Activated T-helper 2 cell treated with anti-CD3 and anti-CD28 coated beads, Interferon-gamma antibody, Interleukin-2, Interleukin-4, amounts not matched to agents 10 μg/mL and 5 μg/mL and 100 μg/mL, durations not matched to agents 14 hours and 24 hours and 36 hours (primary cell): ENCODE results near the gene APOBEC3G. TPM values are rescaled to one million over a fixed set of nuclear protein-coding genes. Genes with fewer than 3 reads are reported as not detected.

ENCODE experiments used
- DNase-seq: peaks from one replicate; pipeline ENCODE4 v3.0.0; 2021; ENCODE audit warnings: low spot score
- H3K27ac Mint-ChIP-seq: one replicate; pipeline ENCODE4 v1.8.0; 2021; ENCODE audit warnings: mixed read lengths
- H3K27me3 Mint-ChIP-seq: one replicate; pipeline ENCODE4 v1.8.0; 2021; ENCODE audit warnings: low read depth, mixed read lengths
- H3K36me3 Mint-ChIP-seq: one replicate; pipeline ENCODE4 v1.8.0; 2021; ENCODE audit warnings: low read depth, mixed read lengths
- H3K4me1 Mint-ChIP-seq: one replicate; pipeline ENCODE4 v1.8.0; 2021; ENCODE audit warnings: low read depth, mixed read lengths
- H3K4me3 Mint-ChIP-seq: one replicate; pipeline ENCODE4 v1.8.0; 2021; ENCODE audit warnings: low read depth, mild to moderate bottlenecking, moderate library complexity, mixed read lengths
- H3K9me3 Mint-ChIP-seq: one replicate; pipeline ENCODE4 v1.8.0; 2021; ENCODE audit warnings: mixed read lengths
- intact Hi-C: fragments of 100-400 bp; cut with micrococcal nuclease; formaldehyde crosslinking; loops from one replicate; pipeline ENCODE4 v1.15.1; 2023
- total RNA-seq: library from RNA; stranded (reverse); gene quantifications from 2 replicates; pipeline ENCODE4 v1.2.3, GENCODE V29; 2022

Gene APOBEC3G
- total RNA-seq, 1 donor from 2014 or later, result 63.7 TPM

DNA sequence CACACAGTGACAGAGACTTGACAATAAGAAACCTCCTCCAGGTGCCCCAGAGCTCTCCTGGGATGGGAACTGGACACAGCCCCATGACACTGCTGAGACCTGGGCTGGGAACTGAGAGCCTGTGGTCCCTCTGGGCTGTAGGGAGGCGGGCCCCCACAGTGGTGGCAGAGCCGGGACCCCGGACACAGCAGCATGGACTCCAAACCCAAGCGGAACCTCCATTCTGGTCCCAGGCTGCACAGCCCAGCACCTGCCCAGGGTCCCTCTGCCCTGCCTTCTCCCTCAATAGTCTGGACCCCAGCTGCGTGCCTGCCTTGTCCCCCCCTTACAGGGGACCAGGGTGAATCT, 11.6 kb downstream of the APOBEC3G start:
- DNase-seq, result no peak
- Mint-ChIP-seq H3K36me3 (peaks cover 15% of the 10 kb centered on the region), H3K4me1 (peaks cover 61% of the 10 kb centered on the region), H3K27ac (peak overlapping the region; percentile 36), H3K4me3 (no peak overlapping the region), H3K27me3 (no peaks in the 10 kb centered on the region), H3K9me3 (no peaks in the 10 kb centered on the region)
- intact Hi-C loops, result loop anchor here (5.0 kb wide), 1 partner anchor 46 kb away; the partner anchor contains the start of gene APOBEC3F

DNA sequence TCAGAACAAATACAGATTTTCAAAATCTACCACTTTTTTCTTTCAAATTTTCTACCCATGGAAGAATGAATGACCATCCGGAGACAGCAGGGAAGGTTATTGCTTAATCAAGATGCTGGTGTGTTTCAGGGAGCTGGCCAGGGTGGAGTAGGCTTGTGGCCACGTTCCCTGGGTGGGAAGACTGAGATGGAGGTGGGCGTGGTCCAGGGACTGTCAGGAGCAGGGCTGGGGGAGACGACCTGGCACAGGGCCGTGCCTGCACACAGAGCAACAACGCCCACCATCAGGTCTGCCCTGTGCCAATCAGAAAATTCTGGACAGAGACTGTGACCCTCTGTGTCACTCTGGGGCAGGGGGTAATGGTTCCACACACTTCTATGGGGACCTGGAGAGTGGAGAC, 12.9 kb downstream of the APOBEC3G start:
- no peak for DNase-seq

DNA sequence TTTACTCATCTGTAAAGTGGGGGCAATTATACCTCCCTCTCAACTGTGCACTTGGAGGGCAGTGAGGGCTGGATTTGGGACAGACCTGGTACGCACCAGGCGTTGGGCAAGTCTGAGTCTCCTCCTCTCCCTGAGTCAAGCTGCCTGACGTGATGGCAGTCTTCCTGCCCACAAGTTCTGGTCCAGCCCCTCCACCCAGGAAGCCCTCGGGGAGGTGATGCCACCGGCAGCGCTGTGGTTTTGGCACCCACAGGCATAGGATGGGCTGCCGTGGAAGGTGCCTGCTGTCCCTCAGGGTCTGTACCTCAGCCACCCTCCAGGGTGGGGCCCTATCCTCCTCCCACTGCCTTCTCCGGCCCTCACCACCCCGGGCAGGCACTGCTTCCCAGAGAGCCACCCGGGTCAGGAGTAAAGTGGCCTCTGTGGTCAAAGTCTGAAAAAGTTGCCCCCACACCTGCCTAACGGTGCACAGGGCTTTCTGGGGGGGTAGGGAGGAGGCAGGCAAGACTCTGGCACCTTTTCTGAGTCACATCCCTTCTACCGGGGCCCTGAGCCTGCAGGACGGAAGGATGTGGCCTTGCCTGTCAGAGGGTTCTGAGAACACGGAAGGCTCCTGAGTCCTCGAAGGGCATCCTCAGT, 13.5 kb downstream of the APOBEC3G start:
- Mint-ChIP-seq H3K27me3 (no peaks in the 10 kb centered on the region), H3K4me1 (peaks cover 72% of the 10 kb centered on the region), H3K36me3 (peaks cover 10% of the 10 kb centered on the region), H3K9me3 (no peaks in the 10 kb centered on the region), H3K27ac (peak overlapping the region; percentile 98), H3K4me3 (peak overlapping the region; percentile 56)
- intact Hi-C loops, result loop anchor here (1.0 to 10.0 kb wide), 5 partner anchors 9 to 336 kb away; partner anchors contain the start of genes APOBEC3C, APOBEC3G and SUN2
- DNase-seq, result peak; percentile 81

More for the DNA sequence above, 12.9 kb downstream of the APOBEC3G start:
- Mint-ChIP-seq H3K9me3 (no peaks in the 10 kb centered on the region), H3K36me3 (peaks cover 14% of the 10 kb centered on the region), H3K4me1 (peaks cover 68% of the 10 kb centered on the region), H3K27me3 (no peaks in the 10 kb centered on the region), H3K27ac (peak overlapping the region; percentile 98), H3K4me3 (peak overlapping the region; percentile 56)
- intact Hi-C loops, result loop anchor here (1.0 to 10.0 kb wide), 6 partner anchors 9 to 335 kb away; partner anchors contain the start of genes APOBEC3C, APOBEC3F, APOBEC3G and SUN2

DNA sequence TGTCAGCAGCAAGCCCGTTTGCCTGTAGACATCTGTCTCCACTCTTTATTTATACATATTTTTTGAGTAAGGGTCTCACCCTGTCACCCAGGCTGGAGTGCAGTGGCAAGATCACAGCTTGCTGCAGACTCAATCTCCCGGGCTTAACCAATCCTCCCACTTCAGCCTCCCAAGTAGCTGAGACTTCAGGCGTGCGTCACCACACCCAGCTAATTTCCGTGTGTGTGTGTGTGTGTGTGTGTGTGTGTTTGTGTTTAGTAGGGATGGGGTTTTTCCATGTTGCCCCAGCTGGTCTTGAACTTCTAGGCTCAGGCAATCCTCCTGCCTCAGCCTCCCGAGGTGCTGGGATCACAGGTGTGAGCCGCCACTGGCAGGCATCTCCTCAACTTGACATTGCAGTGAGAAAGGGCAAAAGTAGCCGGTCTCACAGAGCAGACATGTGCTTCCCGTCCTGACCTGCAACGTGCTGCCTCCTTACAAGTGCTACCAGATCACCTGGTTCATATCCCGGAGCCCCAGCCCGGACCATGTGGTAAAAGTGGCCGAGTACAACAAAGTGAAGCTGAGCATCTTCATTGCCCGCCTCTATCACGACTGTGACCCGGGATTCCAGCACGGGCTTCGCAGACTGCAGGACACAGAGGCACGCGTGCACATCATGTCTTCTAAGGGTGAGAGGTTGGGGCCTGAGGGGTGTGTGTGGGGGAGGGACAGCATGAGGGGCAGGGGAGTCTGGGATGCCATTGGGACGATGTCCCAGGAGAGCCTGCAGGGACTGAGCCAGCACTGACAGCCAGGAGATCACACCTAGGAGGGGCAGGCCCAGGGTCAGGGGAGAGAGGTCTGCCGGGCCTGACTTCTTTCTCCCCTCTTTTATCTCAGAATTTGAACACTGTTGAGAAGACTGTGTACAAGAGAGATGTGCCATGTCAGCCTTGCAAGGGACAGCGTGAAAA, 14.3 kb downstream of the APOBEC3G start:
- no peak for DNase-seq
- Mint-ChIP-seq H3K27ac (peak overlapping the region; percentile 98), H3K9me3 (no peaks in the 10 kb centered on the region), H3K36me3 (peaks cover 6% of the 10 kb centered on the region), H3K27me3 (no peaks in the 10 kb centered on the region), H3K4me1 (peaks cover 77% of the 10 kb centered on the region), H3K4me3 (peak overlapping the region; percentile 56)
- intact Hi-C loops, result loop anchor here (2.0 to 10.0 kb wide), 4 partner anchors 15 to 337 kb away; partner anchors contain the start of genes APOBEC3C, APOBEC3G and SUN2

DNA sequence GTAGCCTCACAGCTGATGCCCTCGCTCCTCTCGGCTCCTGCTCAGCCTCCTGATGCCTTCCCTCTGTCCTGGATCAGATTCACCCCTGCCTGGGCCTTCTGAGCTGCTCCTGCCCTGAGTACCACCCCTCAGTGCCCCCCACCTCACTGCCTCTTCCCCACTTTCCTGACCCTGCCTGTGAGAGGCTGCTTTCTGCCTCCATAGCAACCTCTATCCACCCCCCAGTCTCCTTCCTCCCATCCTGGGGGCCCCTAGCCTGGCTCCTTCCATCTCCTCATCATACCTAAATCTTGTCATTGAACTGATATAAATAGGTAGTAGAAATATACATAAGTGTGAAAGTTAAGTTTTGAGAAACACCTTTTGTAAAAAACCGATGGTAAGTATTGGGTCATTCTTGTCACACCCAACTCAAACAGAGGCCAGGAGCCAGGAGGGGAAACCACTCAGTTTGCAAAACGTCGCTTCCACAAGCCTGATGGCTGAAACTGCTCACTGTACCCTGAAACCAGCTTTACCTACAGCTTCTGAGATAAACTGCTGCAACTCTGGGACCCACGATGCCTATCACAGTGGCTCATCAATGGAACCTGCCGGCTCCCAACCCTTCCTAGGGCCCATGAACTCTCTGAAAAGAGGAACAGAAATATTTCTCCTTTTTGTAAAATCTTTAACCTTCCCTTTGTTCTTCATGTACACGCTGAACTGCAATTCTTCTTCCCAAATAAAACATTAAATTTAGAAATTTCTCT, 15.2 kb downstream of the APOBEC3G start:
- no peak for DNase-seq
- H3K27ac Mint-ChIP-seq, result peak overlapping the region; percentile 98
- peaks cover under 1% of the 10 kb centered on the region for H3K36me3 Mint-ChIP-seq
- H3K4me1 Mint-ChIP-seq, result peaks cover 75% of the 10 kb centered on the region
- no peaks in the 10 kb centered on the region for H3K9me3 Mint-ChIP-seq
- no peaks in the 10 kb centered on the region for H3K27me3 Mint-ChIP-seq
- peak overlapping the region; percentile 30 for H3K4me3 Mint-ChIP-seq
- intact Hi-C loops, result loop anchor here (5.0 to 10.0 kb wide), 2 partner anchors 80 to 337 kb away; partner anchors contain the start of genes APOBEC3C and SUN2

DNA sequence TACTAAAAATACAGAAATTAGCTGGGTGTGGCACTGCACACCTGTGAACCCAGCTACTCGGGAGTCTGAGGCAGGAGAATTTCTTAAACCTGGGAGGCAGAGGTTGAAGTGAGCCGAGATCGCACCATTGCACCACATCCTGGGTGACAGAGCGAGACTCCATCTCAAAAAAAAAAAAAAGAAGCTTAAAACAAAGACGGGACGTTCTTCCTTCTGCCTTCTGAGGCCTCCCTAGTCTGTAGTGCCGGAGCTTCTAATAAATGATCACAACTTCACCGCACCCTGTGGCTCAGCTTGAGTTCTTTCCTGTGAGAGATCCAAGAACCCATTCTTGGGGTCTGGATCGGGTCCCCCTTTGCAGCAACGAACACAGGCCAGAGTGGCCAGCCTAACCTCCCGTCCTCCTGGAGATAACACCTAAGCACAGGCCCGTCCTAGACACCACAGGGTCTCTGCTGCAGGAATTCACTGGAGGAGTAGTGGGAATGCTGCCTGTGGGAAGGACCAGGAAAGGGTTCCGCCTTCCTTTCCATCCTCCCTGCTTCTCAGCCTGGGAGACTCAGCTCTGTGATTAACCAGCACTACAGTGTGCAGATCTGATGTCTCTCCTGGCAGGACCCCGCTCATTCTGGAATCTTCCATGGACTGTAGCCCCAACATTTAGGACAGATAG, 17.8 kb downstream of the APOBEC3G start:
- Mint-ChIP-seq H3K4me3 (no peak overlapping the region), H3K36me3 (no peaks in the 10 kb centered on the region), H3K9me3 (no peaks in the 10 kb centered on the region), H3K4me1 (peaks cover 84% of the 10 kb centered on the region), H3K27ac (peak overlapping the region; percentile 88), H3K27me3 (no peaks in the 10 kb centered on the region)
- DNase-seq, result no peak
- intact Hi-C loops, result loop anchor here (5.0 to 10.0 kb wide), 3 partner anchors 83 to 340 kb away; partner anchors contain the start of genes APOBEC3C and SUN2

DNA sequence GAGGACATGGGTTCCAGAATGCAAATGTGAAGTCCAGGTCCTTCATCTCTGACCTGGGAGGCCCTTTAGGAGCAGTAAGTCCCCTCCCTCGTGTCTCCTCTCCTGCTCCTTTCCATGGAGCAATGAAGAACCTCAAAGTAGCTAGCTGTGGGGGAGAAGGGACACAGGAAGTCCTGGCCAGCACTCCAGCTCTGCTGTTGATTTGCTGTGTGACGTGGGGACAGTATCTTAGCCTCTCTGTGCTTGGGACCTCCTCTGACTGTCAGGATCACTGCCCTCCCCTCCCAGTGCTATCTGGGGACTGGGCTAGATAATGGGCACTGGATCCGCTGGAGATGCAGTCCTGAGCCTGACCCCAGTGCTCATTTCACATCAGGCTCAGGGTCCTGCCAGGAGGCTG, 18.9 kb downstream of the APOBEC3G start:
- intact Hi-C loops, result loop anchor here (5.0 to 10.0 kb wide), 2 partner anchors 154 to 341 kb away; partner anchors contain the start of gene SUN2
- Mint-ChIP-seq H3K27me3 (no peaks in the 10 kb centered on the region), H3K4me1 (peaks cover 80% of the 10 kb centered on the region), H3K27ac (peak overlapping the region; percentile 76), H3K36me3 (no peaks in the 10 kb centered on the region), H3K4me3 (no peak overlapping the region), H3K9me3 (no peaks in the 10 kb centered on the region)
- no peak for DNase-seq

DNA sequence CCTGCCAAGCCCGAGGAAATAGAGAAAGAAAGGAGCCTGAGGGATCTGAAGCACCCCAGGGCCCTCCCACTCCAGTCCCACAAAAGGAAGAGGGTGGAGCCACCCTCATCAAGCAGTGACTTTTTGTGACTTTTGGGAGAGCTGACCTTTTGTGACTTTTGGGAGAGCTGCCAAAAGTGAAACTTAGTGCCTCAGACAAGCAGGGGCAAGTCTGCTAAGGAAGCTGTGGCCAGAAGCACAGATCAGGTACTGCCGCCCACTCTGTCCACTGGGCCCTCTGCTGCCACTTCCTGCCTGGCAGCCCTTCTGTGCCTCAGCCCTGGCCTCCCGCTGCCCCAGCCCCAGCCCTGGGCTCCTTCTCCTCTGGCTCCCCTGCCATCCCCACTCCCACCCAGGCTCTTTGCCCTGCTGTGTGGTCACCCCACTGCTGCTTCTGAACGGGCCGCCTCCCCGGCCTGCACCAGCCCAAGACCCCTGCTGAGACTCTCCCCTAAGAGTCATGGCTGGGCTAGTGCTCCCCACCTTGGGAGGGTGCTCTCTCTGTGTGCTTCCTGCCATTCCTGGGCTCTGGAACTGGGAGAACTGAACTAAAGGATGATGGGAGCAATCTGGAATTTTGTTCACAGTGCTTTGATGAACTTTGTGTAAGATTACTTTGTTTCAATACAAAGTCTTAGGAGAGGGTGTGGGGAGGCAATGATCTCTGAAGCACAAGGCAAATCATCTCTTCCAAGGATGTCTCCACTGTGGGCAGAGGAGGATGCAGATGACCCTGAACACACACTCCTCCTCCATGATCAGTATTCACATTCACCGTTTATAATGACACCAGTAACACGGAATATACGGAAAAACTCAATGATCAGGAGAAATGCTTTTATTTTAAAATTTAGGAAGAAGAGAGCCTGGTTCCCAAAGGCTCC, 20.3 kb downstream of the APOBEC3G start, which contains the start of gene APOBEC3H:
TSS of gene APOBEC3H (plus strand) at position 147 of the 923 bp plus-strand sequence. CDS start 3,035 bp downstream, outside the sequence.
- peak; percentile 31 for DNase-seq
- intact Hi-C loops, result loop anchor here (5.0 to 10.0 kb wide), 2 partner anchors 155 to 343 kb away; partner anchors contain the start of gene SUN2
- Mint-ChIP-seq H3K27ac (peak within 1 kb of the TSS; percentile 92), H3K27me3 (no peaks in the 10 kb centered on the region), H3K36me3 (no peaks in the 10 kb centered on the region), H3K4me3 (peak within 1 kb of the TSS; percentile 75), H3K4me1 (peaks cover 66% of the 10 kb centered on the region), H3K9me3 (no peaks in the 10 kb centered on the region)

DNA sequence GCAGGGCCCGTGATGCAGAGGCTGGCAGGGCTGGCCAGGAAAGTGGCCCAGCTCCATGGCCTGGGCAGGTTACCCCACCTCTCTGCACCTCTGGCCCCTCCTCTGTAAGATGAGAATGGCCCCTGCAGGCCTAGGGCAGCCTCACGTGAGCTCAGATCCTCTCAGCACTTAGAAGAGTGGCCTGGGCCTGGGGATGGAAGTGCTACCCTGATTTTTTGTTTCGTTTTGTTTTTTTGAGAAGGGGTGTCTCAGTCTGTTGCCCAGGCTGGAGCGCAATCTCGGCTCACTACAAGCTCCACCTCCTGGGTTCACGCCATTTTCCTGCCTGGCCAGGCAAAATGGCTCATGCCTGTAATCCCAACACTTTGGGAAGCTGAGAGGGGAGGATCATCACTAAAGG, 21.0 kb downstream of the APOBEC3G start:
- no peaks in the 10 kb centered on the region for H3K27me3 Mint-ChIP-seq
- intact Hi-C loops, result loop anchor here (5.0 to 10.0 kb wide), 2 partner anchors 156 to 343 kb away; partner anchors contain the start of gene SUN2
- peak overlapping the region; percentile 92 for H3K27ac Mint-ChIP-seq
- H3K4me1 Mint-ChIP-seq, result peaks cover 59% of the 10 kb centered on the region
- DNase-seq, result no peak
- peak overlapping the region; percentile 75 for H3K4me3 Mint-ChIP-seq
- H3K9me3 Mint-ChIP-seq, result no peaks in the 10 kb centered on the region
- no peaks in the 10 kb centered on the region for H3K36me3 Mint-ChIP-seq

DNA sequence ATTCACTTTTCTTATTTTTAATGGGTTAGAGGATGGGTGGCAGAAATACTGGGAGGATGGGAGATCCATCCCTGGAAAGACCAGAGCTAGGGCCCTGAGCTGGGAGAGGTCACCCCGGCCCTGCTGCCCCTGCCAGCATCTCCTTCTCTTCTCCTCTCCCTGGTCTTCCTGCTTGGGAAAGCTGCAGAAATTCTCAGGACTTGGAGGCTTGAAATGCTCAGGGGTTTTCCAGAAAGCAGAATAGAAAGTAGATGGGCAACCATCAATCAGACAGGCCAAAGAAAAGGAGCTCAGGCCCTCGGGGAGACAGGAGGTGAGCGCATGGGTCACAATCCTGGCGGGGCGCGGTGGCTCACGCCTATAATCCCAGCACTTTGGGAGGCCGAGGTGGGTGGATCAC, 21.5 kb downstream of the APOBEC3G start:
- Mint-ChIP-seq H3K4me3 (peak overlapping the region; percentile 49), H3K27ac (peak overlapping the region; percentile 84), H3K36me3 (no peaks in the 10 kb centered on the region), H3K27me3 (no peaks in the 10 kb centered on the region), H3K4me1 (peaks cover 59% of the 10 kb centered on the region), H3K9me3 (no peaks in the 10 kb centered on the region)
- intact Hi-C loops, result loop anchor here (5.0 to 10.0 kb wide), 2 partner anchors 156 to 344 kb away; partner anchors contain the start of gene SUN2
- DNase-seq, result no peak

DNA sequence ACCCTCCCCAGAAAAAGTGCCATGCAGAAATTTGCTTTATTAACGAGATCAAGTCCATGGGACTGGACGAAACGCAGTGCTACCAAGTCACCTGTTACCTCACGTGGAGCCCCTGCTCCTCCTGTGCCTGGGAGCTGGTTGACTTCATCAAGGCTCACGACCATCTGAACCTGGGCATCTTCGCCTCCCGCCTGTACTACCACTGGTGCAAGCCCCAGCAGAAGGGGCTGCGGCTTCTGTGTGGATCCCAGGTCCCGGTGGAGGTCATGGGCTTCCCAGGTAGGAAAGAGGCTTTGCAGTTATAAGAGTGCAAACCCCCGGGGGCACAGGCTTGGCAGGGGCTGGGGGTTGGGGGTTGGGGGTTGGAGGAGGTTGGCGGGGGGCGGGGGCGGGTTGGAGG, 24.2 kb downstream of the APOBEC3G start:
- Mint-ChIP-seq H3K4me1 (peaks cover 41% of the 10 kb centered on the region), H3K4me3 (no peak overlapping the region), H3K27ac (no peak overlapping the region), H3K9me3 (no peaks in the 10 kb centered on the region), H3K36me3 (no peaks in the 10 kb centered on the region), H3K27me3 (no peaks in the 10 kb centered on the region)
- no peak for DNase-seq
- intact Hi-C loops, result no loop called here
